SIG-M5 treated with dmso at 0.1 percent for 504 hours (cell line): ENCODE results near the gene PROM2.
"Not testable (repeated sequence)": the region's sequence is repeated elsewhere in the genome, so short reads cannot be mapped to it uniquely, and the experiment has no call there.

ENCODE experiments used
- DNase-seq: peaks from one replicate; lab custom pipeline; 2025; ENCODE audit not compliant: unreplicated experiment; lab: John Stamatoyannopoulos, UW

The PROM2 gene

DNA sequence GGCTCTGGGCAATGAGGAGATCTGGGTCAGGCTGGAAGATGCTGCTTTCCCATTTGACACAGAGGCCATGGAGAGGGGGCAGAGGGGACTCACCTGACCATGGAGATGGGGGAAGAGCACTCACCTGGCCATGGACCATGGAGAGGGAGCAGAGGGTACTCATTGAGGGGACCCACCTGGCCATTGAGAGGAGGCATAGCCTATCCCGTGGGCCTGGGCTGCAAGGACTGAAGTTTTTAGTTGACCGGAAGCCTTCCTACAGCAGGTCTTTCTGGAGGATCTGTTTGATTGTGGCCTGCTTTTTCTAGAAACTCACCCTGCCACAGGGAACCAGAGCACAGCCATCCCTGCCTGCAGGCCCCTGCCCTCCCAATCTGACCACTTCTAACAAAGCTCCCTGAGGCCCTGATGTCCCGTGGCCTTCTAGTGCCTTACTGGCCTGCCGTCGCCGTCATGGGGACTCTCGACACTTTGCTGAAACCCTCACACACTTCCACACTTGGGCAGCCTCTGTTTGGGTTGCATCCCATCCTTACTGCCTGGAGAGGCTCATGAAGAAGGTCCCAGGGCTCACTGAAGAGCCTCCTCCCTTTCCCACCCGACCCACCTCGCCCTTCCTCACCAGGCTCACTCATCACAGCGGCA, 5.1 kb upstream of the PROM2 start:
- DNase-seq: no peak

GRCh38 chr2:95269745-95270144, 4.5 kb upstream of the PROM2 start:
- not testable (repeated sequence) for DNase-seq

DNA sequence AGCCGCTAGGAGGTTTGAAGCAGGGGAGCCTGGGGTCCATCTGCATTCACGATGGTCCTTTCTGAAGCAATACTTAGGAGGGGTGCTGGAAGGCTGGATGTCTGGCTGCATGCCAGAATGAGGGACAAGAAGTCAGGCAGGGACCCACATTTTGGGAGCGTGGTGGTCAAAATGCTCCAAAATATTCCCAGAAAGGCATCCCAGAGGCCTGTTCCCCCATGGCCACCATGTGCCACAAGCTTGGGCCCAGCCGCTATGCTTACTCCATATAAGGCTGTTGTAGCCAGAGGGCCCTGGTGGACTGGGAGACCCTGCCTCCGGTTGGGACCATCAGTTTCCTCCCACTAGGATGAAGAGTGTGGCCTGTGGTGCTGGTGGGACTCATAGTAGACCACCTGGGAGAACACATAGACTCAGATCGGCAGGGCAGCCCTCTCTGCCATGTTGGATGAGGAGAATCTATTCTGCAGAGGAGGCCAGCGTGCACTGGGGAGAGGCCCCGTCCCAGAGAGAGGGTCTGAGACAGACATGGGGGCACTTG, 3.6 kb upstream of the PROM2 start:
- DNase-seq: no peak

GRCh38 chr2:95271381-95271971, 2.8 kb upstream of the PROM2 start:
- DNase-seq: no peak

- DNase-seq: no peak
Observed at GRCh38 chr2:95272299-95272751, 1.9 kb upstream of the PROM2 start.

- no peak for DNase-seq
Observed at GRCh38 chr2:95272781-95273180, 1.5 kb upstream of the PROM2 start.

GRCh38 chr2:95273566-95274290, 521 bp upstream of the PROM2 start:
- DNase-seq: no peak

- DNase-seq: no peak
Observed at GRCh38 chr2:95275151-95275515, 884 bp downstream of the PROM2 start.

DNA sequence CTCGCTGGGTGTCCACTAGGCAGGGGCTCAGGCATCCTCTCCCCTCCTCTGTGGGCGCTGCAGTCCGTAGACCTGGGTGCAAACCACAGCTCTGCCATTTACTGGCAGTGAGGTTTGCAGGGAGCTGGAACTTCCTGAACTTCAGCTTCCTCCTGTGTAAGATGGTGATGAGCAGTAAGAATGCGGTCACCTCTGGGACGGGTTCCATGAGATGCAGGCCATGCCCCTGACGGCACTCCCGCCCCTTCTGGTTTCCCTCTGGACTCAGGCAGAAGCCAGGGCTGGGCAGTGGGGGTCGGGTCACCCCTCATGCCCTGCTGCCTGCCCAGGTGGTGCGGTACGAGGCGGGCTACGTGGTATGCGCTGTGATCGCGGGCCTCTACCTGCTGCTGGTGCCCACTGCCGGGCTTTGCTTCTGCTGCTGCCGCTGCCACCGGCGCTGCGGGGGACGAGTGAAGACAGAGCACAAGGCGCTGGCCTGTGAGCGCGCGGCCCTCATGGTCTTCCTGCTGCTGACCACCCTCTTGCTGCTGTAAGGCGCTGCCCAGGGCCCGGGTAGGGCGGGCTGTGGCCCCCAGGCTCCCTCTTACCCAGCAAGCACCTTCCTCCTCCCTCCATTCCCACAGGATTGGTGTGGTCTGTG, 1.5 kb downstream of the PROM2 start:
- DNase-seq: no peak

- no peak for DNase-seq
Observed at GRCh38 chr2:95276244-95276887, 2.1 kb downstream of the PROM2 start.

- DNase-seq: no peak
Observed at GRCh38 chr2:95276888-95277245, 2.6 kb downstream of the PROM2 start.

DNA sequence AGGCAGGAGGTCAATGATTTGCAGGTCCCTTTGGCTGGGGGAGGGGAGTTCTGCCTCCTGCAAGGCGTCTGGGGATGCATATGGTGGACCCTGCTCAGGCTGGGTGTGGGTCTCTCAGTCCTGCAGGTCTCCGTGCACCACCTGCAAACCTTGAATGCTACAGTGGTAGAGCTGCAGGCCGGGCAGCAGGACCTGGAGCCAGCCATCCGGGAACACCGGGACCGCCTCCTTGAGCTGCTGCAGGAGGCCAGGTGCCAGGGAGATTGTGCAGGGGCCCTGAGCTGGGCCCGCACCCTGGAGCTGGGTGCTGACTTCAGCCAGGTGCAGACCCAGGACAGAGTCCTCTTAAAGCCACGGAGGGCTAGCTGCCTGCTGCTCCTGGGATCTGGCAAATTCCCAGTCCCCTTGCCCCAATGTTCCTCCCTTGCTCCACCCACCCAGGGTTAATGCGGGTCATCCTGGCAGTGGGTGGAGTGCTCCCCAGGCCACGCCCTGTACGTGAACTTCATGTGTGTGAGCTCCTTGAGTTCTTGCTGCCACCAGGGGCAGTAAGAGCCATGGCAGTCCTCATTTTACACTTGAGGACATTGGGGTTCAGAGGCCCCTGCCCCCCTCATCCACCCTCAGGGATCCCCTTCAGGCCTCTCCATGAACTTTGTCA, 3.1 kb downstream of the PROM2 start:
- DNase-seq: no peak

GRCh38 chr2:95278051-95278471, 3.8 kb downstream of the PROM2 start:
- DNase-seq: no peak

DNA sequence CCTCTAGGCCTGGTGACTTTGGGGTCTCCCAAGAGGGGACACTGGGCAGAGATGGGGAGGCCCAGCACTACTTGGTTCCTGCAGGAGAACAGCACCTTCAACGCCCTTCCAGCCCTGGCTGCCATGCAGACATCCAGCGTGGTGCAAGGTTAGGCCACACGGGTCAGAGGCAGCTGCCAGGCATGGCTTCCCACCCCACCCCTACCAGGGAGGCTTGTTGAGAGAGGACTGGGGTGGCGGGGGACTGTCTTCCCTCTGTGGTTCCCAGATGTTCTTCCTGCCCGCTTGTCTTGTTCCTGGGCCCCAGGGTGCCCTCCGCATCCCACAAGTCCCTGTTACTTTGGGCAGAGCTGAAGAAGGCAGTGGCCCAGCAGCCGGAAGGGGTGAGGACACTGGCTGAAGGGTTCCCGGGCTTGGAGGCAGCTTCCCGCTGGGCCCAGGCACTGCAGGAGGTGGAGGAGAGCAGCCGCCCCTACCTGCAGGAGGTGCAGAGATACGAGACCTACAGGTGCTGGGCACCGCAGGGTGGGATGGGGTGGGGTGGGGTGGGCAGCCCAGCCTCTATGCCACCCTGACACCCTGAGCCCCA, 4.5 kb downstream of the PROM2 start:
- no peak for DNase-seq

DNA sequence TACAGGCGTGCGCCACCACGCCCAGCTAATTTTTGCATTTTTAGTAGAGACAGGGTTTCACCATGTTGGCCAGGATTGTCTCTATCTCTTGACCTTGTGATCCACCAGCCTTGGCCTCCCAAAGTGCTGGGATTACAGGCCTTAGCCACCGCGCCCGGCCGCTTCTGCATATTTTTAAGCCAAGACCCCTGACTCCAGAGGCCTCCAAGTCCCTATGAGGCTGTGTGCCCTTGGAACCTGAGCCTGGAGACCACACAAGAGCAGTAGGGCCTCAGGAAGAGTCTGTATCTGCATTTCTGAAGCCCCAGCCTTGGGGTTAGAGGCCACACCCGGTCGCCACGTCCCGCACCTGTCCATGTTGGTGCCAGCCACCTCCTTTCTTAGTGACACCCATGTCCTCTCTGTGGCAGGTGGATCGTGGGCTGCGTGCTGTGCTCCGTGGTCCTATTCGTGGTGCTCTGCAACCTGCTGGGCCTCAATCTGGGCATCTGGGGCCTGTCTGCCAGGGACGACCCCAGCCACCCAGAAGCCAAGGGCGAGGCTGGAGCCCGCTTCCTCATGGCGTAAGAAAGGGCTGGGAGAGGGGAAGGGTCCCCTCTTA, 5.3 kb downstream of the PROM2 start:
- no peak for DNase-seq

DNA sequence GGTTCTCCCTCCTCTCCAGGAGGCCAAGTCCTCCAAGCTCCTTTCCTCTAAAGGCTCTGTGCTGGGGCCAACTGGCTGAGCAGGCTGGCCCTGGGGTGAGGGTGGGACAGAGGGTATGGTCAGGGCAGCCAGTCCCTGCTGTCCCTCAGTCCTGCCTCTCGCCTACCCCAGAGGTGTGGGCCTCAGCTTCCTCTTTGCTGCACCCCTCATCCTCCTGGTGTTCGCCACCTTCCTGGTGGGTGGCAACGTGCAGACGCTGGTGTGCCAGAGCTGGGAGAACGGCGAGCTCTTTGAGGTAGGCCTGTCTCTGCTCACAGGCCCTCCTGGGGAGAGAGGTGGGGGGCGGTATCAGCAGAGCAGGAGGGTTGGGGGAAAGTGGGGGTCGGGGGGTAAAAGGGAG, 6.8 kb downstream of the PROM2 start:
- no peak for DNase-seq

- no peak for DNase-seq
Observed at GRCh38 chr2:95281786-95282185, 7.5 kb downstream of the PROM2 start.

GRCh38 chr2:95282458-95282857, 8.2 kb downstream of the PROM2 start:
- no peak for DNase-seq

- no peak for DNase-seq
Observed at GRCh38 chr2:95283562-95283961, 9.3 kb downstream of the PROM2 start.
